ES-I3 (cell line): Measurements from ENCODE around the gene DNAJC16.
"Not testable (repeated sequence)": the region's sequence is repeated elsewhere in the genome, so short reads cannot be mapped to it uniquely, and the experiment has no call there.

Experiments used
- H3K36me3 ChIP-seq: 2 replicates; pipeline ENCODE4 v1.6.1; 2013; ENCODE audit warnings: mild to moderate bottlenecking, low read length, control low read depth, moderate library complexity; ENCODE audit not compliant: insufficient read depth
- H3K4me1 ChIP-seq: 2 replicates; pipeline ENCODE4 v1.6.1; 2013; ENCODE audit warnings: mild to moderate bottlenecking, control low read depth, low read length; ENCODE audit not compliant: insufficient read depth
- H3K9ac ChIP-seq: 2 replicates; pipeline ENCODE4 v1.6.1; 2013; ENCODE audit warnings: low read depth, mild to moderate bottlenecking, low read length, moderate library complexity
- H3K9me3 ChIP-seq: 2 replicates; pipeline ENCODE4 v1.6.1; 2013; ENCODE audit warnings: mild to moderate bottlenecking, low read length, moderate library complexity; ENCODE audit not compliant: control insufficient read depth, insufficient read depth

DNAJC16 gene

GRCh38 chr1:15515022-15515663 is 11.5 kb upstream of the DNAJC16 start:
- Histone ChIP-seq H3K9ac (no peak overlapping the region), H3K4me1 (no peaks in the 10 kb centered on the region), H3K36me3 (no peaks in the 10 kb centered on the region), H3K9me3 (no peaks in the 10 kb centered on the region)

DNA sequence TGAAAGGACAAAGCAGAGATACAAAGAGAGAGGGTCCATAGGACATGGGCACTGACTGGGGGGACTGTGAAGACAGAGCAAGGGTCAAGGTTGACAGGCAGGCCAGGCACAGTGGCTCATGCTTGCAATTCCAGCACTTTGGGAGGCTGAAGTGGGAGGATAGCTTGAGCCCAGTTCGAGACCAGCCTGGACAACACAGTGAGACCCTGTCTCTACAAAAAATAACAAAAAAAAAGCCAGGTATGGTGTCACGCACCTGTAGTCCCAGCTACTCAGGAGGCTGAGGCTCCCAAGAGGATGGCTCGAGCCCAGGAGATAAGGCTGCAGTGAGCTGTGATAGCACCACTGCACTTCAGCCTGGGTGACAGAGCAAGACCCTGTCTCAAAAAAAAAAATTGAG is 7.0 kb upstream of the DNAJC16 start:
- Histone ChIP-seq H3K9ac (no peak overlapping the region), H3K36me3 (no peaks in the 10 kb centered on the region), H3K9me3 (no peaks in the 10 kb centered on the region), H3K4me1 (no peaks in the 10 kb centered on the region)

- H3K9ac ChIP-seq, H3K4me1 ChIP-seq, H3K9me3 ChIP-seq, H3K36me3 ChIP-seq: not testable (repeated sequence)
Observed at GRCh38 chr1:15521206-15521906, 5.3 kb upstream of the DNAJC16 start.

DNA sequence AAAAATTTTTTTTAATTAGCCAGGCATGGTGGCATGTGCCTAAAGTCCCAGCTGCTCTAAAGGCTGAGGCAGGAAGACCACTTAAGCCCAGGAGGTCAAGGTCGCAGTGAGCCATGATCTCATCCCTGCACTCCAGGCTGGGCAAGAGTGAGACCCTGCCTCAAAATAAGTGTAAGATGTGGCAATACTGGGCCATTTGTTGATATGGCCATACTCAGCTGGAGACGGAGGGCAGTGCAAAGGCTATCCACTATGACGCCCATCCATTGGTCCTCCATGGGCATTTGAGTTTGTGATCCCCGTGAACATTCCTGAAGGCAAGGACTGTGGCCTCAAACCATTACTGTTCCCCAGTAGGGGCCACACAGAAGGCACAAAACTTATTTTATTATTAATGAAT is 4.1 kb upstream of the DNAJC16 start:
- Histone ChIP-seq H3K9ac (no peak overlapping the region), H3K36me3 (no peaks in the 10 kb centered on the region), H3K9me3 (no peaks in the 10 kb centered on the region), H3K4me1 (no peaks in the 10 kb centered on the region)

GRCh38 chr1:15523104-15524020 is 3.3 kb upstream of the DNAJC16 start:
- H3K36me3 ChIP-seq, result no peaks in the 10 kb centered on the region
- no peaks in the 10 kb centered on the region for H3K4me1 ChIP-seq
- no peaks in the 10 kb centered on the region for H3K9me3 ChIP-seq
- peak overlapping the region; percentile 72 for H3K9ac ChIP-seq

DNA sequence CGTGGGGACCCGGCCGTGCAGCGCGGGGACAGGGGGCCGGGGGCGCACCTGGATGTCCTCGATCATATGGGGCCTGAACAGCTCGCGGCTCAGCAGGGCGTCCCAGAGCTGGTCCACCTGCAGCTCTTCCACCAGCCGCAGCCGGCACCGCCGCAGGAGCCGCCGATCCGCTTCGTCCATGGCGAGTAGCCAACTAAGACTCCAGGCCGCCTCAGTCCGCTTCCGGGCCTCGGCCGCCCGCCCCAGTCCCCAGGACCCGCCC is 2.7 kb upstream of the DNAJC16 start, which contains the start of gene CASP9:
CASP9 (minus strand) TSS at position 195 of the 262 bp plus-strand sequence; CDS start at position 180, 15 bp downstream.
- H3K9me3 ChIP-seq, result no peaks in the 10 kb centered on the region
- H3K36me3 ChIP-seq, result no peaks in the 10 kb centered on the region
- peak within 1 kb of the TSS; percentile 93 for H3K9ac ChIP-seq
- no peaks in the 10 kb centered on the region for H3K4me1 ChIP-seq

- Histone ChIP-seq H3K9me3 (no peaks in the 10 kb centered on the region), H3K36me3 (no peaks in the 10 kb centered on the region), H3K4me1 (no peaks in the 10 kb centered on the region), H3K9ac (peak overlapping the region; percentile 93)
Observed at GRCh38 chr1:15524283-15525049, 2.2 kb upstream of the DNAJC16 start.

- Histone ChIP-seq H3K9ac (peak overlapping the region; percentile 67; the same call in 1 of the 2 replicates), H3K36me3 (no peaks in the 10 kb centered on the region), H3K4me1 (no peaks in the 10 kb centered on the region), H3K9me3 (no peaks in the 10 kb centered on the region)
Observed at GRCh38 chr1:15525050-15526020, 1.3 kb upstream of the DNAJC16 start.

DNA sequence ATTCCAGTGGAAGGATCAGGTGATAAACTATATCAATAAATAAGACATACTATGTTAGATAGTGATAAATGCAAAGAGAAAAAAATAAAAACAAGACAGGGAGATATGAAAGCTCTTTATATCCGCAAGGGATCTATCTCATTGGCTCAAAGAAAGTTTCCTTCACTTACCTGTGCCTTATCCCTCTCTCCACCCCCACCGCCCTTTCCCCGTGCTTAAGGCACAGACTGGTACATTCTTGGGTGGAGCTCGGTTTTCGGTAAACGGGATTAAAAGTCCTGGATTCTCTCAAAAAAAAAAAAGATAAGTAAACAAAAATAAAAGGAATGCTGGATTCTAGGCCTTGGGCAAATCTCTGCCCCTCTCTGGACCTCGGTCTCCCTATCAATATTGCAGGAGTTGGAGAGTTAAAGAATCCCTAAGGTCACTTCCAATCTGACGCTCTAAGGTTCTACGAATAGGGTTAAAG is 593 bp upstream of the DNAJC16 start:
- Histone ChIP-seq H3K9ac (peak overlapping the region; percentile 67; the same call in 1 of the 2 replicates), H3K36me3 (no peaks in the 10 kb centered on the region), H3K9me3 (no peaks in the 10 kb centered on the region), H3K4me1 (no peaks in the 10 kb centered on the region)

DNA sequence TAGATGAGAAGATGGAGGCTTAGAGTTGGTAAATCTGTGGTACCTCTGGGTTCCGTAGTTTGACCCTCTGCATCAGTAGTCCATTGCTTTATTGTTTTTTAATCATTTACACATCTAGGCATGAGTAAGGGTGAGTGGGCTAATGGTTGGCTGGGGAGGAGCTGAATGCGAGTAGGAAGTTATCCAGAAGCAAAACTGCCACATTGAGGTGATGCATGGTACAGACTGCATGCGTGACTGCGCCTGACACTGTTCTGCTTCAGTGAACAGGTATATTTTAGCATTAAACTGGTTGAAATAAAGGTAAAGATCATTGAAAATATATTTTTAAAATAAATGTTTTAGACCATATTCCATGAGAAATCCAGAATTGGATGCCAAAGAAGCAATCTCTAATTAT is 4.4 kb downstream of the DNAJC16 start:
- Histone ChIP-seq H3K9ac (no peak overlapping the region), H3K4me1 (no peaks in the 10 kb centered on the region), H3K9me3 (no peaks in the 10 kb centered on the region), H3K36me3 (no peaks in the 10 kb centered on the region)

DNA sequence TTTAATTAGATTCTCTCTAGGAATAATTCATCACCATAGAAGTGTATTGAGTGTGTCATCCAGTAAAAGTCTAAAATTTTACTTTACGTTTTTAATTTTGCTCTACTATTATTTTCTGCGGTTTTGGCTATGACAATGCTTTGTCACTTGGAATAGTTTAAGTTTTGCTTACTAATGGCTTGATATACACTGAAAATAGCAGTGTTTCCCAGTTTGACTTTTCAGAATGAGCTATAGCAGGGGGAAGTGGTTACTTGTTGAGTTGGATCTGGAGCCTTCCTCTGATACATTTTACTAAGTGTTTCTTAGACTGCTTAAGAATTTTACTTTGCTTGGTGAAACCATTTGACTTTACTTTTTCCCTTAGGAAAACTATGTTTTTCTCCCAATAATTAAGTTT is 5.0 kb downstream of the DNAJC16 start:
- no peaks in the 10 kb centered on the region for H3K36me3 ChIP-seq
- no peaks in the 10 kb centered on the region for H3K9me3 ChIP-seq
- H3K9ac ChIP-seq, result no peak overlapping the region
- H3K4me1 ChIP-seq, result no peaks in the 10 kb centered on the region

DNA sequence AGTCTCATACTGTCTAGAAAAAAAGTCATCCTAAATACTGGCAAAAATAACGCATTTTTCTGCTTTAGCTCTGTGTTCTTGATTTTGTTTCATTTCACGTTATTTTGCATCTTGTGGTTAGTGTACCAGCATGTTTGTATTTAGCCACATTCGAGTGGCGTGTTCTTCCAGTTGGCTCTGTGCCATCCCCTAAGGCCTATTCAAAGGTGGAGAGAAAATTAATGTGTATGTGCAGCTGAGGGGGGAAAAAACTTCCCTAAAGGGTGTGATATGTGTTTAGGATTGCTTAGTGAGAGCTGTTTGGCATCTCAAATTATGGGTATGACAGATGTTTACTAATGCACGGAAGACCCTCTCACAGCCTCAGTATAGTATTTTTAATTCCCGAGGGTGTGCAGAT is 12.1 kb downstream of the DNAJC16 start:
- Histone ChIP-seq H3K36me3 (peaks cover 7% of the 10 kb centered on the region), H3K9ac (no peak overlapping the region), H3K4me1 (no peaks in the 10 kb centered on the region), H3K9me3 (no peaks in the 10 kb centered on the region)

DNA sequence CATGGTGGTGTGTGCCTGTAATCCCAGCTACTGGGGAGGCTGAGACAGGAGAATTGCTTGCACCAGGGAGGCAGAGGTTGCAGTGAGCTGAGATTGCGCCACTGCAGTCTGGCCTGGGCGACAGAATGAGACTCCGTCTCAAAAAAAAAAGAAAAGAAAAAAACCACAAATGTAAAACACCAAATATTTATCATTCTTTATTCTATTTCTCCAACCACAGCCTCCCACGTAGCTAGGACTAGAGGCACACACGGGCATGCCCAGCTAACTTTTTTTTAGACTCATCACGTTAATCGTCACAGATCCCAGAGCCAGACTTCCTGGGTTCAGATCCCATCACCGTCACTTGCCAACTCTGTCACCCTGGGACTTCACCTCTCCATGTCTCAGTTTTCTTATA is 13.5 kb downstream of the DNAJC16 start:
- Histone ChIP-seq H3K4me1 (no peaks in the 10 kb centered on the region), H3K9ac (no peak overlapping the region), H3K9me3 (no peaks in the 10 kb centered on the region), H3K36me3 (peaks cover 7% of the 10 kb centered on the region)
